ENCODE data around the gene ZNHIT3.

The ZNHIT3 gene

GRCh38 chr17:36514856-36515255, 28.4 kb downstream of the ZNHIT3 start:
- no peak for DNase-seq

GRCh38 chr17:36515837-36516236, 29.4 kb downstream of the ZNHIT3 start:
- DNase-seq, result no peak

DNA sequence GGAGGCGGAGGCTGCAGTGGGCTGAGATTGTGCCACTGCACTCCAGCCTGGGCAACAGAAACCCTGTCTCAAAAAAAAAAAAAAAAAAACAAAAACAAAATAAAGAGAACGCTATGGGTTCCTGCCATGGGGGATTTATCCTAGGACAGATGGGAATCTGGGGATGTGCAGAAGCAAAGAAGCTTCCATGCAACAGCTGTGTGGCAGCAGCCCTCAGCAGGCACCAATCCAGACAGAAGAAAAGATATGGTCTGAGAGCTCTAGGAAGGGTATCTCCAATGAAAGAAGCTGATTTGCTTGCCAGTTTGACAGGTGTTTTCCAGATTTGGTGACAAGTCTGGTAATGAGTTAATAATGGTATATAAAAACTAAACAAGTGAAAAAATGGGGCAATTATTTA, 36.6 kb downstream of the ZNHIT3 start:
- DNase-seq, result no peak

DNA sequence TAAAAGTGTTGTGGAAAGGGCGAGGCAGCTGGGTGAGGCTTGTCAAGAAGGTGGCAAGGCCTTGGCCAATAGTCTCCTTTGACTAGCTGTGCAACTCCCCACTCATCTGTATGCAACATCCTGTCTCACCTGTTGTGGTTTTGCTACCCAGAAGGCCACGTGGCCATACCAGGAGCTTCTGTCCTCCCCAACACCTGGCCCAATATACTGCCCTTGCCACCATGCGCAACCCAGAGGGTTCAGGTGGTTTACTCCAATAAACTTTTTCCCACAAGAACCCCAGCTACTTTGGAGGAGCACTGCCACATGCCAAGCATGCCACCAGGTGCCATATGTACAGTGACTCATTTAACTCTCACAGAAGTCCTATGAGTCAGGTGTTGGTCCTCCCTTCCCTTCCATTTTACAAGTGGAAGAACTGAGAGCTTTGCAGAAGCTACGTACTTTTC, 38.0 kb downstream of the ZNHIT3 start:
- DNase-seq, result no peak

GRCh38 chr17:36525113-36525512, 38.6 kb downstream of the ZNHIT3 start:
- DNase-seq, result no peak

GRCh38 chr17:36525888-36526287, 39.4 kb downstream of the ZNHIT3 start:
- DNase-seq, result no peak

GRCh38 chr17:36527621-36528250, 41.3 kb downstream of the ZNHIT3 start:
- no peak for DNase-seq

DNA sequence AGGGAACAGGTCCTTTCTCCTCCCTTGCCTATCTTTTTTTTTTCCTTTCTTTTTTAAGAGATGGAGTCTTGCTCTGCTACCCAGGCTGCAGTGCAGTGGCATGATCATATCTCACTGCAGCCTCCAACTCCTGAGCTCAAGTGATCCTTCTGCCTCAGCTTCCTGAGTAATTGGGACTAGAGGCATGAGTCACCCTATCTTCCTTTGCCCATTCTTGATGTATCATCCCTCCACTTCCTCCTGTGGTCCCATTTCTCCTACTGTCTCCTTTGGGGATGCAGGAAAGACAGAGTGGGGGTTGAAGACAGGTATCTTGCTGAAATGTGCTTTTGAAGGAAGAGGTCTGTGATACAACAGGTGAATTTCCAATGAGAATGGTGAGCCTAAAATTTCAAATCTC, 42.6 kb downstream of the ZNHIT3 start:
- no peak for DNase-seq

- no peak for DNase-seq
Measured at GRCh38 chr17:36532435-36532975, 46.0 kb downstream of the ZNHIT3 start.

- peak in 4 of 5 experiments; percentile 30 to 61 (median 34) for DNase-seq
Measured at GRCh38 chr17:36533935-36534839, 47.7 kb downstream of the ZNHIT3 start.

DNA sequence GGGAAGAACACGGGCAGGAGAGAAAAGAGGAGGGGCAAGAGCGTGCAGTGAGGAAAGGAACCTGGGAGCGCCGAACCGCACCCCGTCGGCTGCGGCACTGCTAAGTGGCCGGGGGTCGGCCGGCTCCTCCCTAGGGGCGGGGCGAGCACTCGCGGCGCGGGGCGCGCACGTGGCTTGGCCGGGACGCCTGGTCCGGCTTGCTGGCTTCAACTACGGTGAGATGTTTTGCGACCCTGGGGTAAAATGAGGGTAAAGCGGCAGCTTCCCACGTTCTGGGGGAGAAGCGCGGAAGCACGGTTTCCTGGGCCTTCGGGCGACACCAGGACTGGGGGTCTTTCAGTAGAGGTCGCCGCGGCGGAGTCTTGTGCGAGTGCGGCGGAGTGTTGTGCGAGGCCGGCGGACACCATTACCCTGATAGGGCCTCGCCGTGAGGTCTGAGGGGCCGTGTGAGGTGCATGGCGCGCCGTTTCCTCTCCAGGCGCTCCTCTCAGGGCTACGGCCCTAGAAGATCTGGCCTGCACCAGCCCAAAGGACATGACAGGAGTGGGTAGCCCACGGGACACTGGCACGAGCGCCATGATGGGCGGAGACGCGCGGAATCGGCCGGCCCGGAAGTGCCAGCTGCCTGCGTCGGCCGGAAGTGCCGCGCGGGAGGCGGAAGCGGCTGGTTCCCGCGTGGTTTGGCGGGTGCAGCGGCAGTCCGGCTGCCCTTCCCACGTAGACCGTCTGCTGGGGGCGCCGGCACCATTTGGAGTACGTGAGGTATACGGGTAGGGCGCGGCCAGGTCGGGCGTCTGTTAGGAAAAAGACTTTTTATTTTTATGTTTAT, 48.6 kb downstream of the ZNHIT3 start, which contains the start of the genes MYO19 and PIGW:
Gene MYO19, minus strand, starts transcription at position 29 of the 829 bp plus-strand sequence. CDS start 2,330 bp downstream, outside the sequence.
Gene PIGW, plus strand, starts transcription at position 148 of the 829 bp plus-strand sequence. CDS start 2,115 bp downstream, outside the sequence.
- DNase-seq, result peak; percentile 69 to 95 (median 79)

- DNase-seq, result no peak
Measured at GRCh38 chr17:36535669-36536081, 49.2 kb downstream of the ZNHIT3 start.

GRCh38 chr17:36540696-36541095, 54.2 kb downstream of the ZNHIT3 start:
- no peak for DNase-seq

GRCh38 chr17:36542755-36543154, 56.3 kb downstream of the ZNHIT3 start:
- DNase-seq, result no peak

- DNase-seq, result peak in 1 of 5 experiments; percentile 39
Measured at GRCh38 chr17:36544044-36544306, 57.5 kb downstream of the ZNHIT3 start.

DNA sequence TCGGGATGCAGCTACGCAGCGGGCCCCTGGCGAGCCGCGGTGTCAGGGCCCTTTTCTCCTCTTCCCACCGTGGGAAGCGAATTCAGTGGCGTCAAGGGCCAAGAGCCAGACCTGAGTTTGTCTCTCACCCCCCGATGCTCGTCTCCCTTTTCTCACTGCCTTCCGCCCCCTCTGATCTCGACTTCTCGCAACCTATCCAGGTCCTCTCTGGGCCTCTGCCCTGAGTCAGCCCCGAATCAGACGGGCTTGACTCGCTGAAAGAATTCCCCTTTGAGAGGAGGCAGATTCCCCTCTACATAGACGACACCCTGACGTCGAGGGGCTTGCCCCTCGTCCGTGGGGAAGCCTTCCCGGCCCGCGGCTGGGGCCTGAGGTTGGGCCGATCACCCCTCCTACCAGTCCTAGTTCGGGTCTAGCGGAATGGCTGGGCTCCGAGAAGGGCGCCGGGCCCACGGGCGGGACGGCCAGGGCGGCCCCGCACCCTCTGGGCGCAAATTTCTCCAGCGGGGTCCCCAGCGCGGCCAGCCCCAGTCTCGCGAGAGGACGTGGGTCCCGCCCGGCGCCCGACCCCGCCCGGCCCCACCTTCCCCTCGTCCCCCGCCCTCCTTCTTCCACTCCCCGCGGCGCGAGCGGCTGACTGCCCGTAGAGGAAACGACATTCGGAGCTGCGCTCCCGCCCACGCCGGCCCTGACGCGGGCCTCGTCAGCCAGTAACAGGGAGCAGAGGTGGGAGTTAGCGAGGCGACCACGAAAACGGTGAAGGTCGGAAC, 58.0 kb downstream of the ZNHIT3 start, which contains the start of gene GGNBP2:
Gene GGNBP2, plus strand, starts transcription at position 613 of the 770 bp plus-strand sequence. CDS start 806 bp downstream, outside the sequence.
- peak; percentile 82 to 98 (median 87) for DNase-seq

- DNase-seq, result no peak
Measured at GRCh38 chr17:36545077-36545464, 58.6 kb downstream of the ZNHIT3 start.

Data from T-helper 2 cell (primary cell).